SK-N-MC (cell line): Measurements from ENCODE around the gene WFDC2.

Experiments used
- EZH2 ChIP-seq: fragments of 200-600 bp; sonication (generic); IDR thresholded peaks from one replicate; pipeline ENCODE4 v1.6.1; 2017; ENCODE audit warnings: antibody characterized with exemption
- FOXP2 ChIP-seq: optimal IDR thresholded peaks from 2 replicates; pipeline ENCODE3; 2011; ENCODE audit warnings: mild to moderate bottlenecking, moderate library complexity; ENCODE audit not compliant: insufficient read depth; ENCODE audit errors: extremely low read length, control extremely low read depth
- POLR2AphosphoS5 ChIP-seq: IDR thresholded peaks from 2 replicates; pipeline ENCODE4 v1.6.1; 2012; ENCODE audit warnings: mild to moderate bottlenecking, low read depth, low read length, borderline replicate concordance

- no peak for TF ChIP-seq POLR2AphosphoS5
- no peak for TF ChIP-seq EZH2
- no peak for TF ChIP-seq FOXP2
These were observed 40.8 kb downstream of the WFDC2 start for GRCh38 chr20:45510242-45510862.
